ENCODE data around the gene COL23A1.

COL23A1 gene

GRCh38 chr5:178213003-178213461, 377.2 kb downstream of the COL23A1 start:
- DNase-seq: no peak

- no peak for DNase-seq
Observed at GRCh38 chr5:178212241-178213002, 377.8 kb downstream of the COL23A1 start.

- no peak for DNase-seq
Observed at GRCh38 chr5:178211095-178212048, 378.8 kb downstream of the COL23A1 start.

- DNase-seq: no peak
Observed at GRCh38 chr5:178210686-178211085, 379.5 kb downstream of the COL23A1 start.

- no peak for DNase-seq
Observed at GRCh38 chr5:178210073-178210535, 380.1 kb downstream of the COL23A1 start.

- no peak for DNase-seq
Observed at GRCh38 chr5:178209334-178210072, 380.7 kb downstream of the COL23A1 start.

- no peak for DNase-seq
Observed at GRCh38 chr5:178208540-178209227, 381.5 kb downstream of the COL23A1 start.

- no peak for DNase-seq
Observed at GRCh38 chr5:178207917-178208280, 382.3 kb downstream of the COL23A1 start.

GRCh38 chr5:178207183-178207916, 382.8 kb downstream of the COL23A1 start:
- no peak for DNase-seq

GRCh38 chr5:178206166-178207101, 383.8 kb downstream of the COL23A1 start:
- no peak for DNase-seq

- DNase-seq: no peak
Observed at GRCh38 chr5:178205749-178206047, 384.5 kb downstream of the COL23A1 start.

- peak; percentile 71 for DNase-seq
Observed at GRCh38 chr5:178204935-178205748, 385.1 kb downstream of the COL23A1 start.

- DNase-seq: peak; percentile 97
Observed at GRCh38 chr5:178204182-178204934, 385.8 kb downstream of the COL23A1 start, which contains the start of gene HNRNPAB. HNRNPAB (plus strand) TSS chr5:178204533; CDS start chr5:178204838, 305 bp downstream.

- no peak for DNase-seq
Observed at GRCh38 chr5:178203670-178204181, 386.5 kb downstream of the COL23A1 start.

- DNase-seq: no peak
Observed at GRCh38 chr5:178202541-178202940, 387.7 kb downstream of the COL23A1 start.

GRCh38 chr5:178201927-178202235, 388.3 kb downstream of the COL23A1 start:
- no peak for DNase-seq

GRCh38 chr5:178201221-178201926, 388.8 kb downstream of the COL23A1 start:
- DNase-seq: no peak

All from CD4-positive, alpha-beta T cell treated with Interleukin-21 for 1 hour (primary cell).